Measurements from ENCODE around the gene TDRD7.

- TF ChIP-seq, protein P1, sequence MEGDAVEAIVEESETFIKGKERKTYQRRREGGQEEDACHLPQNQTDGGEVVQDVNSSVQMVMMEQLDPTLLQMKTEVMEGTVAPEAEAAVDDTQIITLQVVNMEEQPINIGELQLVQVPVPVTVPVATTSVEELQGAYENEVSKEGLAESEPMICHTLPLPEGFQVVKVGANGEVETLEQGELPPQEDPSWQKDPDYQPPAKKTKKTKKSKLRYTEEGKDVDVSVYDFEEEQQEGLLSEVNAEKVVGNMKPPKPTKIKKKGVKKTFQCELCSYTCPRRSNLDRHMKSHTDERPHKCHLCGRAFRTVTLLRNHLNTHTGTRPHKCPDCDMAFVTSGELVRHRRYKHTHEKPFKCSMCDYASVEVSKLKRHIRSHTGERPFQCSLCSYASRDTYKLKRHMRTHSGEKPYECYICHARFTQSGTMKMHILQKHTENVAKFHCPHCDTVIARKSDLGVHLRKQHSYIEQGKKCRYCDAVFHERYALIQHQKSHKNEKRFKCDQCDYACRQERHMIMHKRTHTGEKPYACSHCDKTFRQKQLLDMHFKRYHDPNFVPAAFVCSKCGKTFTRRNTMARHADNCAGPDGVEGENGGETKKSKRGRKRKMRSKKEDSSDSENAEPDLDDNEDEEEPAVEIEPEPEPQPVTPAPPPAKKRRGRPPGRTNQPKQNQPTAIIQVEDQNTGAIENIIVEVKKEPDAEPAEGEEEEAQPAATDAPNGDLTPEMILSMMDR (IDR thresholded peaks at IDR 0.05), result peak; percentile 71
- no peak for TF ChIP-seq ZFX (IDR thresholded peaks at IDR 0.05; ENCODE audit: borderline replicate concordance)
Measured at GRCh38 chr9:97501177-97501971, 89.5 kb downstream of the TDRD7 start, which contains the start of gene TMOD1.

Data from 22Rv1 (cell line).